Activated T-helper 9 cell treated with anti-CD3 and anti-CD28 coated beads, Interleukin-2, amount 50 U/mL, for 16 hours (primary cell): ENCODE results near the gene KCNQ4.

Experiments
- DNase-seq: peaks from one replicate; pipeline ENCODE4 v3.0.0-alpha.2; 2020; ENCODE audit warnings: low read depth

KCNQ4 gene

DNA sequence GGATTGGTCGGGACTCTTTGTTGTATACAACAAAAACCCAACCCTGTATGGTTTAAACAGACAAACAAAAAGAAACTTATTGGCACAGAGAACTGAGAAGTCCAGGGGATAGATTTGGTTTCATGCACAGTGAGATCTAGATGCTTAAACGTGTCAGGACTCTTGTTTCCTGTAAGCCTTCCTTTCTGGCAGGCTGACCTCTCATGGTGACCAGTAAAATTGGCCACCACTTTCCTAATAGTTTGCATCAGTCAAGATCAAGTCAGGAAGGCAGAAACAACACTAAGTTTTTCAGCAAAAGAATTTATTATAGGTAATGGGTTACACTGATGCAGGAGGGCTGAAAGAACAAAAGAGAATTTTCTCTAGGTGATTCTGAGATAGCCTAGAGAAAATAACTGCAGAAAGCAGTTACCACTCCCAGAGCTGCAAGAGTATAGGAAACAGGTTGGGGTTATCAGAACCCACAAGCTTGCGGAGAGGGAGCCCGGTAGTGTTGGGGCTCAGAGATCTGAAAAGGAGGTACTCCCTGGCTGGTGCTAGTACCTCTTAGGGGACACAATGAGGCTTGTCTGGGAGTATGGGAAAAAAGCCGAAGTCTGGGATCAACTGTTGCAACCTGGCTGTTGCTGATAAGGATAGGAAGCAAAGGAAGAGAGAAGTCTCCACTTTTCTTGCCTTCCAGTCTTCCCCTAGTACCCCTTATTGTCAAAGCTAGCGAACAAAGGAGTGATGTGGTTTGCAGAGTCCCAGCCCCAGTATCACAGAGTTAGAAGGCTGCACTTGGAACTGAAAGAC, 57.1 kb downstream of the KCNQ4 start:
- DNase-seq = no peak

DNA sequence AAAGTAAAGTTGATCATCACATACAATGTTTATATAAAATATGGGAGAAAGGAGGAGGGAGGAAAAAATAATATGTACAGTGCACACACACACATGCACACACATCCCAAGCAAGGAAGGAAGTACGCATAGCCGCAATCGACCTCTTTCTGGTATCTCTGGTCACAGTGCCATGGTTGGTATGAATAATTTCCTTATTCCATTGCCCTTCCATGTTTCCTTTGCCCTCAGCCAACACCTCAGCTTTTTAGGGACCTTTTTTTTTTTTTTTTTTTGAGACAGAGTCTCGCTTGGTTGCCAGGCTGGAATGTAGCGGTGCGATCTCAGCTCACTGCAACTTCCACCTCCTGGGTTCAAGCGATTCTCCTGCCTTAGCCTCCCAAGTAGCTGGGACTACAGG, 58.0 kb downstream of the KCNQ4 start:
- DNase-seq = no peak

GRCh38 chr1:40842207-40842606, 58.6 kb downstream of the KCNQ4 start:
- DNase-seq = no peak

- no peak for DNase-seq
Observed at GRCh38 chr1:40842691-40843090, 59.1 kb downstream of the KCNQ4 start.

- no peak for DNase-seq
Observed at GRCh38 chr1:40844079-40844478, 60.5 kb downstream of the KCNQ4 start.

- no peak for DNase-seq
Observed at GRCh38 chr1:40844887-40845878, 61.6 kb downstream of the KCNQ4 start.

DNA sequence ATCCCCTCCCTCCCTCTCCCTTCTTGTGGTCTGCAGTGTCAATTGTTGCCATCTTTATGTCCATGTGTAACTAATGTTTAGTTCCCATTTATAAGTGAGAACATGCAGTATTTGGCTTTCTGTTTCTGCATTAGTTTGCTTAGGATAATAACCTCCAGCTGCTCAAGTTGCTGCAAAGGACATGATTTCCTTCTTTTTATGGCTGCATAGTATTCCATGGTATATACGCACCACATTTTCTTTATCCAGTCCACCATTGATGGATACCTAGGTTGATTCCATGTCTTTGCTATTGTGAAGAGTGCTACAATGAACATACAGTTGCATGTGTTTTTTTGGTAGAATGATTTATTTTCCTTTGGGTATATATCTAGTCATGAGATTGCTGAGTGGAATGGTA, 62.3 kb downstream of the KCNQ4 start:
- no peak for DNase-seq

GRCh38 chr1:40847023-40847745, 63.6 kb downstream of the KCNQ4 start:
- no peak for DNase-seq

- DNase-seq = no peak
Observed at GRCh38 chr1:40848530-40849189, 65.1 kb downstream of the KCNQ4 start.

DNA sequence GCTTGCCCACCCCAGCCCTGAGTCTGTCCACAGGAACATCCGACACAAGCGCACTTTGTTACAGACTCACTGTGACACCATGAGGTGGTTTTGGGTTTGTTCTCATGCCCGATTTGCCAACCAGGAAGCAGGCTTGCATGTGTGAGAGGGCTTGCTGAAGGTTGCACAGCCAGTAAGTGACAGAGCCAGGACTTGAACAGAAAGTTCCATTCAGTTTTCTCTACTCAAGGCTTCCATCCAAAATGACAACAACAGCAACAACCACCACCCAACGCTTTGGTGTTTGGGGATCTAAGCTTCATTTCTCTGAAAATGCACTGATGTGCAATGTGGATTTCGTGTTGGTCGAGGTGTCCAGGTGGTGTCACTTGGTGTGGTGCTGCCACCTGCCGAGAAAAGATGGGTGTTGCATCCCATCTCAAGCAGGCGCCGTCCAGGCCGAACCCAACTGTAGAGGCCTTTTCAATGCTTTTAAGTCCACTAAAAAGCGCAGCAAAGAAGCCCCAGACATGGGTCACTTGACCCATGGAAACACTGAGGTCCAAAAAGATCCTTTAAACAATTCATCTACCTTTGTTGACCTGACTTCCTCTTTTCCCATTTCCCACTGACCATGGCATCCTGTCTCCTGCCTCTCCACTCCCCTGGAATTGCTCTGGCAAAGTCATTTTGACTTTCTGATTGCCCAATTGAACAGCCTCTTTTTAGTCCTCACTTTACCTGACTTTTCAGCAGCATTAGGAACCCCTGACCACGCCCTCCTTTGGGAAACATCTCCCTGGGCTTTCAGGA, 66.4 kb downstream of the KCNQ4 start:
- DNase-seq = peak; percentile 64

DNA sequence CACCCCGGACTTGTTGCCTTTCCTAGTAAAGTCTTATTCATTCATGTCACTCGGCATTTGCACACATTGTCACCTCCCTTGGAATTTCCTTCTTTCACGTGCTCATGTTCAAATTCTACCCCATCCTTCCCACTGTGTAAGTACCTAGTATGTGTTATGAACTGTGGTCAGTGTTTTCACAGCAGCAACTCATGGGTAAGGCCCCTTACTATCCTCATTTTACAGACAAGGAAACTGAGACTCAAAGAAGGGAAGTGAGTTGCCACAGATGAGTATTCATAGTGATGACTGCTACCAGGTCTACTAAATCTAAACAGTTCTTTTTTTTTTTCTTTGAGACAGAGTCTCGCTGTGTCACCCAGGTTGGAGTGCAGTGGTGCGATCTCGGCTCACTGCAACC, 68.1 kb downstream of the KCNQ4 start:
- no peak for DNase-seq

DNA sequence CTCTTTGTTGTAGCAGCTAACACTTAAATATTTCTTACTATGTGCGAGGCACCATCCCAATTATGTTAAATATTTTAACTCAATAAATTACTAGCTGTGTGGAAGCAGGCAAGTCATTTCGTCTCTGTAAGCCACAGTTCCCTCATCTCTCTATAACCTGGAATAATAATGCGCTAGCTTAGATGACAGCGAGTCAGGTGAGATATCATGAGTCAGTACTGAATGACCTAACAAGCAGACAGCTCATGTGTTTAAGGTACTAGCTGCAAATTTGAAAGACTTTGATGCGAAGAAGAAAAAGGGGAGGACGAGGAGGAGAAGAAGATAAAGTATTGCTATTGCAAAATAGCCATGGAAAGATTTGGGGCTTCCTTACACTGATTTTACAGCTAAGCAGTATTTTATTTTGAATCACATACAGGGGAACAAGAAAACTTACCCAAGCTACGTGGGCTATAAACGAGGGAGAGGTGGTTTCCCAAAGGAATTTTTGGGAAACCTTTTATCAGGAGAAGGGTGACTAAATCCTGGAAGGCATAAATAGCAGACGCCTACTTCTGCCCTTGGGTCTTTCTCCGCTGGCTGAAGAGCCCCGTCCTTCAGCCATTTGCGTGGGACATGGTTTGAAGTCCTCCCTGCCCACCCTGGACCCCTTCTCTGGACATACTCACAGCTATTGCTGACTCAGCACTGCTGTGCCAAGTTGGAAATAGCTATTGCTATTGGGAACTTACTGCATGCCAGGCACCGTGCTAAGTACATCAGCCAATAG, 69.7 kb downstream of the KCNQ4 start:
- no peak for DNase-seq

DNA sequence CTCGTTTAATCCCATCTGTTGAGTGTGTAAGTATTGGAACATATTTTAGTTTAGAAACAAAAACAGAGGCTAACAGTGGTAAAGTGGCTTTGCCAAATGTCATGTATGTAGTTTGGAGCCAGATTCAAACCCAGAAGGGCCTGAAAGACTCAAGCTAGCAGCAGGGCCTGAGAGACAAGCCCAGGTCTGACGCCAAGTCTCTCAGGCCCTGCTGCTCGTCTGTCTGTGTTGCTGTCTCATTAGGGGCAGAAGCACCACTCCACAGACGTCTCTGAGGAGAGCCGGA, 70.2 kb downstream of the KCNQ4 start:
- DNase-seq = no peak

DNA sequence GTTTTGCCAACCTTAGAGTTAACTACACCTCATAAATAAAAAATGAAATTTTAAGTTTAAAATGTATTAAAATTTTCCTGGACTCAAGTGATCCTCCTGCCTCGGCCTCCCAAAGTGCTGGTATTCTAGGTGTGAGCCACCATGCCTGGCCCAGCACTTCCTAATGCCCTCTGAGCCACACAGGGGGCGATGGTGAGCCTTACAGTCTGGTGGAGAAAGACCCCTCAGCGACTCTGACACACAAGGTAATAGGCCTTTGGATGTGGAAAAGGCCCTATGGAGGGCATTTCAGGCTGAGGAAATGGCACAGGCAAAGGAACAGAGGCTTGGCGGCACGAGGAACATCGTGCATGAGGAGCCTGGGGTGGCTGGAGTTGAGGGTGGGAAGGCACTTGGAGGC, 71.9 kb downstream of the KCNQ4 start:
- DNase-seq = no peak

- DNase-seq = no peak
Observed at GRCh38 chr1:40856116-40856515, 72.5 kb downstream of the KCNQ4 start.

DNA sequence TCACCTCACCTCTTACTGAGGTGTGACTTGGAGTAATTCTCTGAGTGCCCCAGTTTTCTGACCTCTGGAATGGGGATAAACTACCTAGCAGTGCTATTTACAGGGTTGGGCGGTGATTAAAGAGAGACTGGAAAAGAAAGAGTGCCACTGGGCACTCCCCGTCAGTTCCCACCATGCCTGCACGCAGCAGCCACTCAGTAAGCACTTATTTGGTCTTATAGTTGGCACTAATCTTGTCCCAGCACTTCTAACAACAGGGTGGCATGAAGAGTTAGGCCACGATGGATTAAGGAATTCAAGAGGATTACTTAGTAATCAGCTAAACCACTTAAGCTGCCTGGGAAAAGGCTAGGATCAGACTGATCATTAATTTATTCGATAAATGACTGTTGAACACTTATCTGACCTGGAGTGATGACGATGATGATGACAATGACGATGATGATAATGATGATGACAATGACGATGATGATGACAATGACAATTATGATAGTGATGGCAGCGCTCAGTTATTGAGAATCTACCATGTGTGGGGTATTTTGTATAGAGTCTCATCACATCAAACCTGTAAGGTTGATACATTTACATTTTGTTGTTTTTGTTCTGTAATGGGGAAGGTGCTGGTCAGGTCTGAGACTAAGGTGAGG, 73.2 kb downstream of the KCNQ4 start:
- DNase-seq = no peak

- no peak for DNase-seq
Observed at GRCh38 chr1:40857737-40858136, 74.2 kb downstream of the KCNQ4 start.

GRCh38 chr1:40858856-40859416, 75.3 kb downstream of the KCNQ4 start:
- DNase-seq = no peak

DNA sequence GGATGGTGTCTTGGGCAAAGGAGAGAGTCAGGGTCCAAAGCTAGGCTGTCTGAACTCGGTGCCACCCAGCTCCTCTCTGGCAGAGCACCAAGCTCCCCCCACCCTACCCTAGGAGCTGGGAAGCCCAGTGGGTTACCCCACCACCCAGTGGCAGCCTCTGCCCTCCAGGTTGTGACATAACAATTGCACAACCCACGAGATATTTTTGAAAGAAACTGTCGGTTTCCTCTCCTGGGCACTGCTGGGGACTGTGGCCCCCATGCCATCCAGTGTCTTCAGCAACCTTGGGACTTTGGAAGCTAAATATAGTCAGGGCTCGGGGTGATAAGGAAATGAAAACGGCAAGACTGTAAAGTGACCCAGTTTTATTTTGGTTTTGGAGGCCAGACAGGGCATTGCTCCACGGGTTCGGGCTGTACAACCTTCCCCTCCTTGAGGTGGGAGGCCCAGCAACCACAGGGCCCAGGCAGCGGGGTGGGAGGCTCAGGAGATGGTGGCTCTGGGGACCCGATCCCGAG, 77.2 kb downstream of the KCNQ4 start:
- DNase-seq = no peak
